Effector memory CD8-positive, alpha-beta T cell (primary cell): ENCODE results near the gene YBX1.
A peak's percentile ranks its signal among the peaks of the same experiment; 100 is the strongest.
"Not testable (repeated sequence)": the region's sequence is repeated elsewhere in the genome, so short reads cannot be mapped to it uniquely, and the experiment has no call there.

Experiments
- ATAC-seq: fragments of 150-1000 bp; cut with Tn5 transposase; replicated peaks from 2 replicates; pipeline ENCODE4 v1.10.0; 2021; ENCODE audit warnings: mild to moderate bottlenecking, moderate library complexity
- DNase-seq, 3 experiments: peaks; one replicate each; pipeline ENCODE4 v3.0.0; 2021
- H3K27ac Mint-ChIP-seq, 2 donors: one replicate each; pipeline ENCODE4 v1.8.0; 2022; ENCODE audit warnings: mild to moderate bottlenecking in 2 of 2, mixed read lengths in 2 of 2, moderate library complexity in 2 of 2
- H3K27me3 Mint-ChIP-seq, 2 donors: one replicate each; pipeline ENCODE4 v1.8.0; 2022; ENCODE audit warnings: mixed read lengths in 2 of 2
- H3K36me3 Mint-ChIP-seq: one replicate; pipeline ENCODE4 v1.8.0; 2022; ENCODE audit warnings: mild to moderate bottlenecking, moderate library complexity, mixed read lengths; ENCODE audit not compliant: insufficient read depth
- H3K4me1 Mint-ChIP-seq, 2 donors: one replicate each; pipeline ENCODE4 v1.8.0; 2022; ENCODE audit warnings: low read depth in 2 of 2, mixed read lengths in 2 of 2
- H3K4me3 Mint-ChIP-seq, 2 donors: one replicate each; pipeline ENCODE4 v1.8.0; 2022; ENCODE audit warnings: mild to moderate bottlenecking in 2 of 2, mixed read lengths in 2 of 2, moderate library complexity in 2 of 2
- H3K9me3 Mint-ChIP-seq, 2 donors: one replicate each; pipeline ENCODE4 v1.8.0; 2022; ENCODE audit warnings: mixed read lengths in 2 of 2

Gene YBX1

DNA sequence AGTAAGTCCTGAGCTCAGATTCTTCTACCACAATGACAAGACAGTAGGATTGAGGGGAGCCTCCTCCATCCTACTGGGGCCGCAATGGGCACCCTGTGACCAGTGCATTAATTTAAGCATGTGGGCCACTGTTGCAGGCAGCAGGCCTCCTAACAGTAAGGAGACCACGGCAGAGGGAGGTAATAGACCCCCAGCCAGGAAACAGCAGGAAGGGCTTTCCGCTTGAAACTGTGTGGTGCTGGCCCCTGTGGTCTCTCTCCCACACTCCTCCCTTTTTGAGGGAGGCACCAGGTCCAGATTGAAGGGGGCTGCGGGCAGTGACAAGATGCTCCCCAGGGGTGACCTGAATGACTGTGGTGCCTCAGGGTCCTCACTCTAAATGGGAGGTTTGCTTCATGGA lies 59.5 kb downstream of the YBX1 start:
- H3K27me3 Mint-ChIP-seq = no peaks in the 10 kb centered on the region
- peaks cover 14% of the 10 kb centered on the region for H3K36me3 Mint-ChIP-seq
- no peak for DNase-seq
- H3K9me3 Mint-ChIP-seq = no peaks in the 10 kb centered on the region
- ATAC-seq = no peak
- peaks cover 0 to 1% of the 10 kb centered on the region in 2 donors for H3K4me1 Mint-ChIP-seq
- H3K27ac Mint-ChIP-seq = no peak overlapping the region
- no peak overlapping the region for H3K4me3 Mint-ChIP-seq

DNA sequence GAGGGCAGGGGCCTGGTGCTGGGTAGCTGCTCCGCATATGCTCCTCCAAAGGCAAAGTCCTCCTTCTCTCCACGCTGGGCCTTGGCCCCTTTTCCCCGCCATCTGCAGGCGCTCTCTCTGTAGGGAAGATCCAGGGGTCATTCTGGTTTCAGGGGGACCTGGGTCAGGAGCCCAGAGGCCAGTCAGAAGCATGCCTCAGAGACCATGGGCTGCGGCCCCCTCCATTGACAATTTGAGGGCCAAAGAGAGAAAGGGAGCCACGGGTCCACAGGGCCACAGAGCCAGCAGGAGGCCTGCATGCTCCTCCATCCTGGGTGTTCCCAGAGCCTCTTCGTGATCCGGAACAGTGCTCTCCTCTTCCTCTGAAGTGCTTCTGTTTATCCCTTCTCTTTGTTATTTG lies 59.9 kb downstream of the YBX1 start:
- no peaks in the 10 kb centered on the region for H3K9me3 Mint-ChIP-seq
- H3K36me3 Mint-ChIP-seq = peaks cover 14% of the 10 kb centered on the region
- no peaks in the 10 kb centered on the region for H3K27me3 Mint-ChIP-seq
- ATAC-seq = no peak
- H3K4me1 Mint-ChIP-seq = peaks cover 0 to under 1% of the 10 kb centered on the region in 2 donors
- no peak overlapping the region for H3K27ac Mint-ChIP-seq
- H3K4me3 Mint-ChIP-seq = no peak overlapping the region
- DNase-seq = no peak

DNA sequence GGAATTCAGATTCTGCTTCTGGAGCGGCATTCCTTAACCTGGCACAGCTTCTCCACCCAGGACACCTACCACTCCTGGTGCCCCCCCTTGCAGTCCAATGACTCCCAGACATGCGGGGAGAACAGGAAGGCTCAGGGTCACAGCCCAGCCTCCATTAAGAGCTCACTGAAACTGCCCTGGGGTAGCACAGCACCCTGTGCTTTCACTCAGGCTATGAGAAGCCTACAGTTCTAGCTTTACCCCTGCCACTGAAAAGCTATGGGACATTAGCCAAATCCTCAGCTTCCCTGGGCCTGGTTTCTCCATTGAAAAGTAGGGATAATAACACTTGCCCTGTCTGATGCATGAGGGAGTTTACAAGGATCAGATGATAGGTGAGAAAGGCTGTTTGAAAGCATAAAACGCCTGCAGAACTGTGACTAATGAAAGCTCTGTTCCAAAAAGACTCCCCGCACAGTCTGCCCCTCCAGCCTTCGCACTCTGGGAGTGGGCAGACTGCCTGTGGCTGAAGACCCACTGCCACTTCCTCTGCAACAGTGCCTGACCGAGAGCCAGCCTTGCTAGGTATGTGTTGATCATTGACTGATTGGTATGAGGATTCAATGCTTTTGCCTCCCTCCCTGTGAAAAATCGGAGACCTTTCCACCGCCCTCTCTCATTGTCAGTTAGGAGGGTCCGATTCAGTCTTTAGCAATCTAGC lies 60.5 kb downstream of the YBX1 start:
- no peak for DNase-seq

DNA sequence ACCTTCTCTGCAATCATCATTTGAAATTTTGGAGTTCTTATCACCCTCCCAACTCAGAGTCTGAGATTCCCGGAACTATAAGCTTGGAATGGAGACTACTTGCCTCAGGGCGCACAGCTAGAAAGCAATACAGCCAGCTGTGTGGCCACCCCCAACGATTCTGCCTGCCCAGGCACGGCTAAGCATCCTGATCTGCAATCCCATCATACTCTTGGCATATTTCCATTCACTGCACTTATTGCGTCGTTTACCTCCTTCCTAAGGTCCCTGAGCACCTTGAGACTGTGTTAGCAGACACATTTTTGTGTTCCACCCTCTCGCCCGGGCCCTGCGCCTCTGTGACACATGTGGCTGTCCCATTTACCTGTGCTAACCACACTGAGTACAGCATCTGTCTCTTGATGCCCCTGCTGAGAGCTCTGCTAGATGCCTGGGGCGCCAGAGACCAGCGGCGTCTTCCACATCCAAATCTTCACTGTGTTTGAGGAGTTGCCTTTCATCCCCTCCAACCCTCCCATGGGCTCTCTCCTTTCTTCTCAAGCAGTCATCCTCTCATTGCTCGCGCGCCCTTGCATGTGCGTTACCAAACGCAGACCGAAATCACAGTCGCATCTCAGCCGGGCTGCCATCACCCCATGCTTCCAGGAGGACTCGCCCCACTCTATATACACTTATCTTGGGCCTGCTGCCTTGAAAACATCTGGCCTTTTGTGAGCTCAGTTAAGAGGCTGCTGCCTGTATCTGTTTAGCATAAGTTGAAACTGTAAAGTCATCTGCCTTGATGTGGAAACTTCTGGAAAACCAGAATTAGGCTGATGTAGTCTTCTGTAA lies 61.3 kb downstream of the YBX1 start:
- H3K36me3 Mint-ChIP-seq = peaks cover 18% of the 10 kb centered on the region
- DNase-seq = no peak
- no peak for ATAC-seq
- H3K27me3 Mint-ChIP-seq = no peaks in the 10 kb centered on the region
- H3K4me3 Mint-ChIP-seq = no peak overlapping the region
- no peak overlapping the region for H3K27ac Mint-ChIP-seq
- no peaks in the 10 kb centered on the region for H3K4me1 Mint-ChIP-seq
- H3K9me3 Mint-ChIP-seq = no peaks in the 10 kb centered on the region

More for the DNA sequence above, 60.5 kb downstream of the YBX1 start:
- Mint-ChIP-seq H3K27me3 (no peaks in the 10 kb centered on the region), H3K9me3 (no peaks in the 10 kb centered on the region), H3K4me3 (no peak overlapping the region), H3K36me3 (peaks cover 15% of the 10 kb centered on the region), H3K4me1 (no peaks in the 10 kb centered on the region), H3K27ac (no peak overlapping the region)
- ATAC-seq = no peak

DNA sequence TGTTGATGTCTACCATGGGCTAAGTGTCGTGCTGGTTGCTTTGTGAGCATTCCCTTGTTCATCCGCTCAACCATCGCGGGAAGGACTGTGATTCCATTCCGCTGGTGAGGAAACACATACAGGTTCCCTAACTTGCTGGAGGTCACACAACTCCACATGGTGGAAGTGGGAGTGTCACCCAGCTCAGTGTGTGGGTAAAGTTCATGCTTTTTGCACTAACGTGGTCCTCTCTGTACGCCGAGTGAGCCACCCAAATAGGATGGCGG lies 61.9 kb downstream of the YBX1 start:
- H3K36me3 Mint-ChIP-seq = peaks cover 15% of the 10 kb centered on the region
- no peak overlapping the region for H3K27ac Mint-ChIP-seq
- no peak for DNase-seq
- no peaks in the 10 kb centered on the region for H3K4me1 Mint-ChIP-seq
- no peak overlapping the region for H3K4me3 Mint-ChIP-seq
- no peak for ATAC-seq
- no peaks in the 10 kb centered on the region for H3K27me3 Mint-ChIP-seq
- no peaks in the 10 kb centered on the region for H3K9me3 Mint-ChIP-seq

DNA sequence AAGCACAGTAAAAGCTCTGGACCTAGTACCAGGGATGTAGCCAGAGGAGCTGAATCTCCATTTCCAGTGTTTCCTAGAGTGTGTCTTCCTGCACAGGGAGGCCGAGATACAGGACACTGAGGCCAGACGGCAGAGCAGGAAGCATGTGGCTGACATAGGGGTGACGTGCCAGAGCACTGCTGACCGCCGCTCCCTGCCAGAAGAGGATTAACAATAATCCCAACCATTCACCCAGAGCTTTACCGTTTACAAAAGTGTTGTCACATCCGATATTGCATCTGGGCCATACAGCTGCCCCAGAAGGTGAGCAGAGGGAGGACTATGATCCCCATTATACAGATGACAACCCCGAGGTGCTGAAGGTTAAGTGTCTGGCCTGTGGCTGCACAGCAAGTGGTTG lies 63.6 kb downstream of the YBX1 start:
- H3K9me3 Mint-ChIP-seq = no peaks in the 10 kb centered on the region
- no peaks in the 10 kb centered on the region for H3K4me1 Mint-ChIP-seq
- no peaks in the 10 kb centered on the region for H3K27me3 Mint-ChIP-seq
- H3K27ac Mint-ChIP-seq = no peak overlapping the region
- H3K4me3 Mint-ChIP-seq = no peak overlapping the region
- peaks cover 16% of the 10 kb centered on the region for H3K36me3 Mint-ChIP-seq
- no peak for ATAC-seq
- DNase-seq = no peak

DNA sequence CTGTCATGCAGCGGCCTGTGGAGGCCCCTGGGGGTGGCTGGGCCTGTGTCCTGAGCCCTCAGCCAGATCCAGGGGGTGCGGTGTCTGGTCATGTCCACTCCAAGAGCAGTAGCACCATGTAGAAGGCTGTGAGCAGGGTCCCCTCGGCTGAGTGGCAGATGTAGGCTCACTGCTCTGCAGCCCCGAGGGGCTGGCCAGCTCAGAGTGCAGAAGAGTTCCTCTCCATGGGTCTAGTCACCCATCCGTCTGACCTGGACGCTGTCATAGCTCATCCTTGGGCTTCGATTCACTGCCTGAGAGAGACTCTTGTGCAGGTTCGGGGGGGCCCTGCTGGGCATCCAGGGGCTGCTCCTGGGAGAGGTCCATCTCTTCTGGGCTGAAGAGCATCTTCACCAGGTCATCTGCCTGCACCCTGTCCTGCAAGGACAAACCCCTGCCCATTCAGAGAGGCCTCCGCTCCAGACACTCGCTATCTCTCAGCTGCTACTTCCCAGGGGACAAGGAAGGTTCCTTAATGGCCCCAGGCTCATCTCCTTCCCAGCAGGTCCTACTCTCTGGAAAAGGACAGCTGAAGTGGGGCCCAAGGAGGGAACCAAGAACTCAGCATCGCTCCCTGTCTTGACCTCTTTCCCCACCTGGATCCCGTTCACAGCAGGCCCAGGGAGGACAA lies 64.4 kb downstream of the YBX1 start:
- DNase-seq (no peak), ATAC-seq (no peak)
- Mint-ChIP-seq H3K36me3 (peaks cover 16% of the 10 kb centered on the region), H3K27ac (no peak overlapping the region), H3K4me3 (no peak overlapping the region), H3K4me1 (no peaks in the 10 kb centered on the region), H3K27me3 (no peaks in the 10 kb centered on the region), H3K9me3 (no peaks in the 10 kb centered on the region)

DNA sequence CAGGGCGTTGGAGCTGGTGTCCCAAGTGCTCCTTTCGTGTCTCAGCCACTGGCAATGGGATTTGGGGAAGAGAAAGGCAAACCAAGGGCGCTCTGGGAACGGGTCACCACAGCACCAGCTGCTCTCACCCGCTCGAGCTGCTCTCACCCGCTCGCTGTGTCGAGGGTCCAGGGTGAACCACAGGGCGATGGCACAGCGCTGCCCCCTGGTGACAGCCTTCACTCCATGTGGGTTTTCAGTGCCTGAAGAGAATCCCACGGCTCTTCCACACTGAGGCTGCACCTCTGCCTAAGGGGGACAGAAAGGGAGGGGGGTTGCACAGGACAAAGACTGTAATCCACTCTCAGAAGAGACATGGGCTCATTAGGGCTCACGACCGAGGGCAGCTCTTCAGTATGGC lies 64.9 kb downstream of the YBX1 start:
- peak; percentile 25 to 37 (median 29) for DNase-seq
- Mint-ChIP-seq H3K9me3 (no peaks in the 10 kb centered on the region), H3K4me1 (no peaks in the 10 kb centered on the region), H3K4me3 (no peak overlapping the region), H3K27ac (no peak overlapping the region), H3K36me3 (peaks cover 17% of the 10 kb centered on the region), H3K27me3 (no peaks in the 10 kb centered on the region)
- ATAC-seq = peak; percentile 32

DNA sequence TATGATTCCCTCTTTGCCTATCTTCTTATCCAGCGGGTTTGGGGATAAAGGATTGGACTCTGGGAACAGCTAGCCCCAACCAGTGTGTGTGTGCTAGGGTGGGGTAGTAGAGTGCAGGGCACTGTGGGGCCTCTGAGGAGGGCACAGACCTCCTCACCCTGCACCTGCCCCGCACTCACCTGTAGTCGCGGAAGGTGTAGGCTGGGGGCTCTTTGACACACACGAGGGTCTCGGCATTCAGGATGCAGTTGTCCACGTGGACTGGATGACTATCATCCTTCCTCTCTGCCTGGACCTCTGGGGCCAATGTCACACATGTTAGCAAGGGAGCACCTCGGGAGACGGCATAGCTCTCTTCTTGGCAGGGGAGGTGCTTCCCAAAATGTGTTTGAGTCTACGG lies 65.8 kb downstream of the YBX1 start:
- Mint-ChIP-seq H3K36me3 (peaks cover 24% of the 10 kb centered on the region), H3K27ac (no peak overlapping the region), H3K4me3 (no peak overlapping the region), H3K27me3 (no peaks in the 10 kb centered on the region), H3K4me1 (no peaks in the 10 kb centered on the region), H3K9me3 (no peaks in the 10 kb centered on the region)
- DNase-seq (no peak), ATAC-seq (no peak)

DNA sequence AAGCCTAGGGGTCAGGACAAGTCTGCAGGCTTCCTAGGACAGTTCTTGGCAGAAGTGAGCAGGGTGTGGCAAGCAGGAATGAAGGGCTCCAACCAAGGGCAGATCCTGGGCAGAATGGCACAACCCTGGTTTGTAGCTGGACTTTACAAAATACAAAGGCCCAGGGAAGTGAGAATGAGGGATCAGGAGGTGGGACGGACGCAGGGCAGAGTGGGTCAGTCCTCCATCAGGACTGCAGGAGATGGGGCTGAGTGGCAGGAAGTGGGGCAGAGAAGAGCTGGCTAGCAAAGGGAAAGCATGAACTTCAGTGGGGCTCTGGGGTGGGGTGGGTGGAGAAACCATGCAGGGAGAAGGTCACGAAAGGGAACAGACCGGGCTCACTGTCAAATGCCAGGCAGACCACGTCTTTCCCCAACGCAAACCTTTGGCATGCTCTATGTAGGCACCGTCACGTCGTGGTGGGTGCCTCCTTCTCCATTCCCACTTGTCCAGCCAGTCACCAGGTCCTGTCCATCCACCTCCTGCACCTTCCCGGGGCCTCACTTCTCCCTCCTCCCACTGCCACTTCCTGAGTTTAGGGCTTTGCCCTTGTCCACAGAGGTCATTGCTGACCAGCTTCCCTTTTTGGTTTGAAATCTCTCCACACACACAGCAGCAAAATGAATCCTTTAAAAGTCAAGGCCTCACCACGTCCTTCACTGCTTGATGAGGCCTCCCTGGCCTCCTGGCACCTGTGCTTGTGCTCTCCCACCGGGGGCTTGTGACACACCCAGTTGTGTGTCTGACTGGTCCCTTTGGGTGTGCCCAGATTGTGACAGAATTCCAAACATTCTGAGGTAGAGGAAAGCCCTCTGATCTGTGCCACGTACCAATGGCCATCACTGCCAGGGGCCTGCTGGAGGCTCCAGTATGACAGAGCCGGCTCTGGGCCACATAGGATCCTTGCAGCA lies 66.5 kb downstream of the YBX1 start:
- Mint-ChIP-seq H3K4me1 (no peaks in the 10 kb centered on the region), H3K27ac (peak overlapping the region in 1 of 2 donors; percentile 39), H3K27me3 (no peaks in the 10 kb centered on the region), H3K4me3 (no peak overlapping the region), H3K9me3 (no peaks in the 10 kb centered on the region), H3K36me3 (peaks cover 25% of the 10 kb centered on the region)
- ATAC-seq (no peak), DNase-seq (no peak)

DNA sequence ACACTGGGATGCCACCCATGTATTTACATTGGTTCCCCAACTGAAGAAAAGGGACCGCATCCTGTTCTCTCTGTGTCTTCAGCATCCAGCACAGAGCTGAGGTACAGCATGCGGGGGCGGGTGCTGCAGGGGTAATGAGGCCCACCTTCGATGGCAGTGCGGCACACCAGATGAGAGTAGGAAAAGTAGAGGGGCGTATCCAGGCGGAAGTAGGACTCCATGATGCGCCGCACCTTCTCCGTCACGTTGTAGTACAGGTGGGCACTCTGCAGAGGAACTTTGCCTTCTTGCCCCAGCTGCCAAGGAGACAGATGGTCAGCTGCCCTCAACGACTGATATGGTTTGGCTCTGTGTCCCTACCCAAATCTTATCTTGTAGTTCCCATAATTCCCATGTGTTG lies 67.8 kb downstream of the YBX1 start:
- Mint-ChIP-seq H3K4me1 (no peaks in the 10 kb centered on the region), H3K36me3 (peaks cover 28% of the 10 kb centered on the region), H3K27me3 (no peaks in the 10 kb centered on the region), H3K9me3 (no peaks in the 10 kb centered on the region), H3K27ac (peak overlapping the region in 1 of 2 donors; percentile 57), H3K4me3 (no peak overlapping the region)
- DNase-seq (no peak), ATAC-seq (no peak)

DNA sequence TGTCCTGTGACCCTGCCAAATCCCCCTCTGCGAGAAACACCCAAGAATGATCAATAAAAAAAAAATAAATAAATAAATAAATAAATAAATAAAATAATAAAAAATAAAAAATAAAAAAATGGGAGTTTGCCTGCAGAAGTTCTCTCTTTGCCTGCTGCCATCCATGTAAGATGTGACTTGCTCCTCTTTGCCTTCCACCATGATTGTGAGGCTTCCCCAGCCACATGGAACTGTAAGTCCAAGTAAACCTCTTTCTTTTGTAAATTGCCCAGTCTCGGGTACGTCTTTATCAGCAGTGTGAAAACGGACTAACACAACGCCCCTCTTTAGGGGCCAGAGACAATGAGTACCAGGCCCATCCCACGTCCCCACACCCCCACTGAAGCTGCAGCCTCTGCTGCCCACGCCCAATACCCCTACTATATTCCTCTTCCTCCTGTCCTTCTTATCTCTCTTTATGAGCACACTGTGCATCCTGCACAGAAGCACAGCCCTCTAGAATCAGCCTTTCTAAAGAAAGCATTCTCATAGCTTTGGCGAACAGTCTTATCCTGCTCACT lies 69.4 kb downstream of the YBX1 start:
- H3K27me3 Mint-ChIP-seq, H3K4me1 Mint-ChIP-seq, ATAC-seq, H3K9me3 Mint-ChIP-seq, DNase-seq, H3K27ac Mint-ChIP-seq, H3K4me3 Mint-ChIP-seq: not testable (repeated sequence)
- H3K36me3 Mint-ChIP-seq = peaks cover 26% of the 10 kb centered on the region

DNA sequence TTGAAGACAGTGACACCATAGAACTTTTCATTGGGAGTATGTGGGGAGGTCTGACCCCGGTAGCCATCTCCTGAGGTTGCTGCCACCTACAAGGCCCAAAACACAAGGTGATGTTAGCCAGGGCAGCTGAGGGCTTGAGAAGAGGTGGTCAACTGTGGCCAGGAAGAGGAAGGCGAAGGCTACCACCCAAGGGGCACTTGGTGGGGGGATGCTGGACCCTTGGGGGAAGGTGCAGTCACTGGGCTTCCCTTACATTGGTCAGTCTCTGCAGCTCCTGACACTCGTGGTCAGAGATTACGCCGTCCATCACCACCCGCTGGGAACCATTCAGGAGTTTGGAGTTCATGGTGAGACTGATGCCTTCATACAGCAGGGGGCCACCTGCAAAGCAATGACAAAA lies 70.1 kb downstream of the YBX1 start:
- DNase-seq (no peak), ATAC-seq (no peak)
- no peak overlapping the region for H3K27ac Mint-ChIP-seq
- no peaks in the 10 kb centered on the region for H3K9me3 Mint-ChIP-seq
- H3K4me3 Mint-ChIP-seq = no peak overlapping the region
- H3K36me3 Mint-ChIP-seq = peaks cover 27% of the 10 kb centered on the region
- no peaks in the 10 kb centered on the region for H3K27me3 Mint-ChIP-seq
- H3K4me1 Mint-ChIP-seq = peaks cover 2 to 6% of the 10 kb centered on the region in 2 donors
